ENCODE results near the gene USO1. TPM values are rescaled to one million over a fixed set of nuclear protein-coding genes. Genes with fewer than 3 reads are reported as not detected.

The USO1 gene
- total RNA-seq, 1 experiment from 2014 or later, result 110 TPM

DNA sequence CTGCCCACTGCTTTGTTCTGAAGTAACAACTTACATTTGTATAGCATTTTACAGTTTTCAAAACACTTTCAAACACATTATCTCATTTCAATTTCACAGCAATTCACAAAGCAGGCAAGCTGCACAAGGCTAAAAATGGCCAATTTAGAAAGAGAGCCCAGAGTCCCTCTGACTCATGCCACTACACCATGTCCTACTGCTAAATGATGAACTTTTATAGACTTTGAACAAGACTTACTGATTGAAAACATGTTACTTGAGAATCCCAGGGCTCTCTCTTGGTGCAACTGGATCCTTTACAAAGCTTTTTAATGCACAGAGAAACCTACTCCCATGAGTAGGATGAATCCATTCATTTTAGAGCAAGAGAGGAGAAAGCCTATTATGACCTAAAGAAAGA lies 45.4 kb upstream of the USO1 start:
- no peak overlapping the region for H3K4me2 ChIP-seq (ENCODE audit: insufficient read depth, insufficient read length, low read length)
- no peak overlapping the region for H3K14ac ChIP-seq (ENCODE audit: insufficient read depth, low read length)
- H3K23ac ChIP-seq (ENCODE audit: insufficient read length, low read depth, low read length), result no peak overlapping the region
- H4K5ac ChIP-seq (ENCODE audit: insufficient read length, low read depth, low read length), result no peak overlapping the region
- H3K18ac ChIP-seq (ENCODE audit: insufficient read length, low read depth, low read length), result no peak overlapping the region
- H3K4me3 Mint-ChIP-seq, result no peak overlapping the region
- H3K36me3 Mint-ChIP-seq (ENCODE audit: insufficient read depth in 1 of 3, low read depth in 3 of 3), result peaks cover 11 to 28% (median 22%) of the 10 kb centered on the region in 3 experiments; a peak in 5 of 7 replicates
- no peaks in the 10 kb centered on the region for H3K79me1 ChIP-seq (ENCODE audit: insufficient read depth, low read depth, low read length, poor library complexity, severe bottlenecking)
- peaks cover 12 to 29% of the 10 kb centered on the region in 2 experiments for H3K4me1 Mint-ChIP-seq
- H2AK5ac ChIP-seq (ENCODE audit: insufficient read length, low read length), result no peak overlapping the region
- H3T11ph ChIP-seq (ENCODE audit: low read length), result no peak overlapping the region
- no peaks in the 10 kb centered on the region for H3K4me1 ChIP-seq (ENCODE audit: insufficient read depth, low read length)
- H3K56ac ChIP-seq (ENCODE audit: insufficient read length, low read depth, low read length), result no peak overlapping the region
- H4K8ac ChIP-seq (replicated peaks; ENCODE audit: insufficient read length, low read depth, low read length), result no peak overlapping the region
- TF ChIP-seq, protein P1, sequence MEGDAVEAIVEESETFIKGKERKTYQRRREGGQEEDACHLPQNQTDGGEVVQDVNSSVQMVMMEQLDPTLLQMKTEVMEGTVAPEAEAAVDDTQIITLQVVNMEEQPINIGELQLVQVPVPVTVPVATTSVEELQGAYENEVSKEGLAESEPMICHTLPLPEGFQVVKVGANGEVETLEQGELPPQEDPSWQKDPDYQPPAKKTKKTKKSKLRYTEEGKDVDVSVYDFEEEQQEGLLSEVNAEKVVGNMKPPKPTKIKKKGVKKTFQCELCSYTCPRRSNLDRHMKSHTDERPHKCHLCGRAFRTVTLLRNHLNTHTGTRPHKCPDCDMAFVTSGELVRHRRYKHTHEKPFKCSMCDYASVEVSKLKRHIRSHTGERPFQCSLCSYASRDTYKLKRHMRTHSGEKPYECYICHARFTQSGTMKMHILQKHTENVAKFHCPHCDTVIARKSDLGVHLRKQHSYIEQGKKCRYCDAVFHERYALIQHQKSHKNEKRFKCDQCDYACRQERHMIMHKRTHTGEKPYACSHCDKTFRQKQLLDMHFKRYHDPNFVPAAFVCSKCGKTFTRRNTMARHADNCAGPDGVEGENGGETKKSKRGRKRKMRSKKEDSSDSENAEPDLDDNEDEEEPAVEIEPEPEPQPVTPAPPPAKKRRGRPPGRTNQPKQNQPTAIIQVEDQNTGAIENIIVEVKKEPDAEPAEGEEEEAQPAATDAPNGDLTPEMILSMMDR (conservative IDR thresholded peaks at IDR 0.05), result no peak
- no peaks in the 10 kb centered on the region; the same call in 1 of the 2 replicates for H3K27me3 Mint-ChIP-seq (ENCODE audit: low read depth)
- no peaks in the 10 kb centered on the region for H3K23me2 ChIP-seq (ENCODE audit: insufficient read length, low read depth, low read length, poor library complexity, severe bottlenecking)
- H2BK15ac ChIP-seq (ENCODE audit: low read depth, low read length), result no peak overlapping the region
- H3K27ac Mint-ChIP-seq, result no peak overlapping the region
- H2BK120ac ChIP-seq (ENCODE audit: low read depth, low read length, poor library complexity, severe bottlenecking), result no peak overlapping the region
- no peak overlapping the region for H3K9ac ChIP-seq (ENCODE audit: extremely low read depth, insufficient read length, low read length)
- H2BK20ac ChIP-seq (ENCODE audit: low read depth, low read length, poor library complexity, severe bottlenecking), result no peak overlapping the region
- H3K9me3 Mint-ChIP-seq, result no peaks in the 10 kb centered on the region
- H3K79me2 ChIP-seq (ENCODE audit: insufficient read depth, low read length), result peaks cover 10% of the 10 kb centered on the region; the same call in 1 of the 2 replicates
- H3K27ac ChIP-seq (ENCODE audit: insufficient read length, low read depth, low read length), result no peak overlapping the region
- no peak overlapping the region for H3K4ac ChIP-seq (ENCODE audit: low read depth, low read length)
- no peaks in the 10 kb centered on the region for H3K9me3 ChIP-seq (ENCODE audit: control insufficient read depth, low read depth, low read length)
- no peak for DNase-seq
- no peak overlapping the region for H2BK5ac ChIP-seq (ENCODE audit: insufficient read length, low read length)
- no peaks in the 10 kb centered on the region for H4K20me1 ChIP-seq (ENCODE audit: control insufficient read depth, insufficient read depth, insufficient read length)
- H3K27me3 ChIP-seq (ENCODE audit: insufficient read depth, low read length), result no peaks in the 10 kb centered on the region
- no peak overlapping the region for H4K91ac ChIP-seq (ENCODE audit: insufficient read length, low read depth, low read length)
- no peak overlapping the region for H2AFZ ChIP-seq (ENCODE audit: low read length)
- no peak overlapping the region for H2BK12ac ChIP-seq (ENCODE audit: insufficient read length, low read depth, low read length)

Measured in H9 (cell line).